Natural killer cell (primary cell): ENCODE measurements around the gene TMEM245. TPM values are rescaled to one million over a fixed set of nuclear protein-coding genes. Genes with fewer than 3 reads are reported as not detected.

Source experiments
- ATAC-seq, 3 donors: fragments of 150-1000 bp in 2 of 3; fragments of 200-7000 bp in 1 of 3; cut with Tn5 transposase; 1 replicate in 1 of 3; 2 replicates in 2 of 3; pipeline ENCODE4 v1.10.0; 2021; ENCODE audit warnings: mild to moderate bottlenecking in 2 of 3, moderate library complexity in 2 of 3
- DNase-seq, 2 donors: peaks; one replicate each; pipeline versions ENCODE4 v3.0.0 to v3.0.0-alpha.2; 2013 to 2021; ENCODE audit warnings: mixed read lengths in 1 of 2
- H3K27ac ChIP-seq: one replicate; pipeline ENCODE4 v1.5.1; 2013; ENCODE audit warnings: mild to moderate bottlenecking, low read length
- H3K27me3 ChIP-seq: one replicate; pipeline ENCODE4 v1.6.1; 2013; ENCODE audit warnings: low read length; ENCODE audit not compliant: control insufficient read depth, insufficient read depth
- H3K36me3 ChIP-seq: one replicate; pipeline ENCODE4 v1.6.1; 2013; ENCODE audit warnings: low read length; ENCODE audit not compliant: control insufficient read depth, insufficient read depth
- H3K4me1 ChIP-seq: one replicate; pipeline ENCODE4 v1.6.1; 2013; ENCODE audit warnings: low read length; ENCODE audit not compliant: control insufficient read depth, insufficient read depth
- H3K4me3 ChIP-seq: one replicate; pipeline ENCODE4 v1.5.1; 2013; ENCODE audit warnings: low read length
- H3K9me3 ChIP-seq: one replicate; pipeline ENCODE4 v1.6.1; 2013; ENCODE audit warnings: low read length; ENCODE audit not compliant: control insufficient read depth, insufficient read depth
- H3K27ac Mint-ChIP-seq, 2 donors: one replicate each; pipeline ENCODE4 v1.8.0; 2022; ENCODE audit warnings: mild to moderate bottlenecking in 2 of 2, mixed read lengths in 2 of 2, moderate library complexity in 1 of 2
- H3K27me3 Mint-ChIP-seq, 2 donors: one replicate each; pipeline ENCODE4 v1.8.0; 2022; ENCODE audit warnings: low read depth in 2 of 2, mixed read lengths in 2 of 2
- H3K36me3 Mint-ChIP-seq: one replicate; pipeline ENCODE4 v1.8.0; 2022; ENCODE audit warnings: mixed read lengths
- H3K4me1 Mint-ChIP-seq, 2 donors: one replicate each; pipeline ENCODE4 v1.8.0; 2022; ENCODE audit warnings: mixed read lengths in 2 of 2
- H3K4me3 Mint-ChIP-seq: one replicate; pipeline ENCODE4 v1.8.0; 2022; ENCODE audit warnings: mild to moderate bottlenecking, moderate library complexity, mixed read lengths
- H3K9me3 Mint-ChIP-seq, 2 donors: one replicate each; pipeline ENCODE4 v1.8.0; 2022; ENCODE audit warnings: mixed read lengths in 2 of 2
- CTCF ChIP-seq: fragments of 200-600 bp; IDR thresholded peaks from one replicate; pipeline ENCODE4 v1.8.0; 2022; ENCODE audit warnings: antibody characterized with exemption
- WGBS: methylation state at CpG from one replicate; pipeline ENCODE4 v1.1.7; 2013; ENCODE audit warnings: missing lambda C conversion rate; ENCODE audit not compliant: insufficient coverage; 5-methylcytosine and 5-hydroxymethylcytosine counted together
- intact Hi-C: fragments of 100-400 bp; cut with micrococcal nuclease; formaldehyde crosslinking; loops from one replicate; pipeline ENCODE4 v1.14.2; 2022
- total RNA-seq, 4 donors: library from RNA; stranded (reverse); fragments of 120-200 nt in 1 of 4; gene quantifications; one replicate each; pipeline versions ENCODE4 v1.2.3 to v1.2.4, GENCODE V29; 2013 to 2022

The TMEM245 gene
- total RNA-seq, 3 donors from 2014 or later (not counting 1 experiment from before 2014, with no cell fraction given) = 14.5 to 22.5 (median 21.8) TPM

DNA sequence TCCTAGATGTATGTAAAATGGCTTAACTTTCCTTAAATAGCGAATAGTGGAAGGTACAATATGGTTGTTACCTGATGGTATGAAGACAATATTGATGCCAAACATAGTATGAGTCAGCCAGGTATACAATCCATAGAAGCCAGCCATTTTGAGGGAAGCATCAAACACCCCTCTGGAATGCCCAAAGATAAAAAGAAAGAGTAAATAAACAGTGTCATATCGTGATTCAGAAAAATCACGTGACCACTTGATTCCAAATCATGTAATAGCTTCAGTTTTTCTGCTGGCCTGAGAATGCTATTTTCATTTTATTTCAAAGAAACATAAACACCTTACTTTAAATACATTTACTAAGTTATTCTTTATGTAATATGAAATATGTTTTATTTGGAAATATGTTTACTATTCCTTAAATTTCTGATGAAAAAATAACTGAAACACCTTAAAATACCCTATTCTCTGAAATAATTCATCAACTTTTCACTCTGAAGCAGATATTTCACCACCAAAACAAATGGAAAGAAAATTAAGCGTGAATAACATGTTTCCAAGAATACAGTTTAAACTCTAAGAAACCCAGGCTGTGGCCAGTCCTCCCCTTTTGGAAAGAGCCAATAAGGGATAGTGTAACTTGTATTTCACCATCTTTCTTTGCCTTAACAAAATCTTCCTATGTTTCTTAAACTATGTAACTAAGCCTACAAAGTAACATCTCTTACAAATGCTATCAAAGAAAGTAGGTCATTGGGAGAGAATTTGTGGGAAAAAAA lies 81.6 kb downstream of the TMEM245 start:
- Histone ChIP-seq H3K9me3 (no peaks in the 10 kb centered on the region), H3K27me3 (no peaks in the 10 kb centered on the region), H3K4me3 (no peak overlapping the region), H3K4me1 (no peaks in the 10 kb centered on the region), H3K36me3 (peaks cover 24% of the 10 kb centered on the region), H3K27ac (no peak overlapping the region)
- intact Hi-C loops = no loop called here
- Mint-ChIP-seq H3K27ac (no peak overlapping the region), H3K4me3 (no peak overlapping the region), H3K36me3 (peaks cover 2% of the 10 kb centered on the region), H3K9me3 (no peaks in the 10 kb centered on the region), H3K4me1 (peaks cover 0 to 8% of the 10 kb centered on the region in 2 donors), H3K27me3 (no peaks in the 10 kb centered on the region)
- ATAC-seq (no peak), DNase-seq (no peak)
- WGBS = 100% methylated on average over 3 of the region's 4 CpGs
- TF ChIP-seq CTCF = no peak

GRCh38 chr9:109036744-109037680 lies 82.7 kb downstream of the TMEM245 start:
- H3K4me3 ChIP-seq = no peak overlapping the region
- ATAC-seq = no peak
- TF ChIP-seq CTCF = no peak
- Mint-ChIP-seq H3K27me3 (no peaks in the 10 kb centered on the region), H3K36me3 (no peaks in the 10 kb centered on the region), H3K4me1 (peaks cover 0 to 8% of the 10 kb centered on the region in 2 donors), H3K9me3 (no peaks in the 10 kb centered on the region), H3K4me3 (no peak overlapping the region), H3K27ac (no peak overlapping the region)
- no peaks in the 10 kb centered on the region for H3K9me3 ChIP-seq
- no peaks in the 10 kb centered on the region for H3K27me3 ChIP-seq
- H3K27ac ChIP-seq = no peak overlapping the region
- DNase-seq = no peak
- H3K4me1 ChIP-seq = no peaks in the 10 kb centered on the region
- WGBS = 96% methylated on average over 4 of the region's 6 CpGs
- peaks cover 31% of the 10 kb centered on the region for H3K36me3 ChIP-seq
- intact Hi-C loops = no loop called here

DNA sequence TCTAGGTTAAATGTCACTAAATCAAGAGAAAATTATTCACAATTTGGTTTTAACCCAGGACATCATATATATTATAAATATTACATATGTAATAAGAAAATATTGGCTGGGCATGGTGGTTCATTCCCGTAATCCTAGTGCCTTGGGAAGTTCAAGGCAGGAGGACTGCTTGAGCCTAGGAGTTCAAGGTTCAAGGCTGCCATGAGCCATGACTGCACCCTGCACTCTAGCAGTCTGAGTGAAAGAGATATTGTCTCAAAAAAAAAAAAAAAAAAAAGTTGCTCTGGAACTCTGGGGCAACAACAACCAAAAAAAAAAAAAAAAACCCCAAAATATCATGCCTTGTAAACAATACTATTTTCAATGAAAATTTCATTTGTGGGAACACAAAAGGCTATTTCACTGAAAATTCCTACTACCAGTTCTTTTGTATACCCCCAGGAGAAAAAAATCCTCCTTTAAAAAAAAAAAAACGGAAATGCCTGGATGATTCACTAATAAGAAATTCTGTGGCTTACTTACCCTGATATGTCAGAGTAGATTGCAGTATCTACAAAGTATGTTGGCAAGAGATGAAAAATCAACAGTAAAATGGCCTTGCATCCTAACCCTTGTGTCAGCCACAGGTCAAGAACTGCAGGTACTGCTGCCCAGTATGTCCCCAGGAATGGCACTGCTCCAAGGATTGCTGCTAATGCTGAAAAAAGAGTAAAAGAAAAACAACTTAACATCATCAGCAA lies 83.9 kb downstream of the TMEM245 start:
- Histone ChIP-seq H3K4me1 (no peaks in the 10 kb centered on the region), H3K9me3 (no peaks in the 10 kb centered on the region), H3K4me3 (no peak overlapping the region), H3K36me3 (peaks cover 34% of the 10 kb centered on the region), H3K27me3 (no peaks in the 10 kb centered on the region), H3K27ac (no peak overlapping the region)
- DNase-seq = no peak
- Mint-ChIP-seq H3K4me3 (no peak overlapping the region), H3K9me3 (no peaks in the 10 kb centered on the region), H3K36me3 (no peaks in the 10 kb centered on the region), H3K27me3 (no peaks in the 10 kb centered on the region), H3K4me1 (peaks cover 0 to 8% of the 10 kb centered on the region in 2 donors), H3K27ac (no peak overlapping the region)
- no peak for ATAC-seq
- TF ChIP-seq CTCF = no peak
- WGBS = 100% methylated on average over 1 of the region's 2 CpGs
- intact Hi-C loops = no loop called here
